DND-41 (cell line): Measurements from ENCODE around the gene GPR68.

ENCODE experiments used
- ATAC-seq: fragments of 200-7000 bp; cut with Tn5 transposase; 3 replicates; pipeline ENCODE4 v1.9.1; 2021; ENCODE audit warnings: low read depth; ENCODE audit not compliant: insufficient read depth
- DNase-seq: peaks from one replicate; pipeline ENCODE4 v3.0.0-alpha.2; 2020
- H2AFZ ChIP-seq: 2 replicates; pipeline ENCODE4 v1.6.0; 2012; ENCODE audit warnings: low read depth, low read length
- H3K27ac ChIP-seq: 2 replicates; pipeline ENCODE4 v1.5.1; 2012; ENCODE audit warnings: low read length, inconsistent platforms
- H3K27me3 ChIP-seq: fragments of 200-600 bp; sonication (generic); 2 replicates; pipeline ENCODE4 v1.6.0; 2012; ENCODE audit warnings: low read length, mild to moderate bottlenecking, inconsistent platforms; ENCODE audit not compliant: insufficient read depth, poor library complexity
- H3K36me3 ChIP-seq: 2 replicates; pipeline ENCODE4 v1.5.1; 2012; ENCODE audit warnings: low read length, inconsistent platforms; ENCODE audit not compliant: insufficient read depth
- H3K4me1 ChIP-seq: 2 replicates; pipeline ENCODE4 v1.5.1; 2012; ENCODE audit warnings: mild to moderate bottlenecking, low read length; ENCODE audit not compliant: insufficient read depth
- H3K4me2 ChIP-seq: 2 replicates; pipeline ENCODE4 v1.6.0; 2012; ENCODE audit warnings: mild to moderate bottlenecking, moderate library complexity, low read length, inconsistent platforms; ENCODE audit not compliant: insufficient read depth
- H3K4me3 ChIP-seq, 2 experiments: fragments of 200-600 bp in 1 of 2; shearing (Covaris generic) in 1 of 2; 2 replicates each; pipeline ENCODE4 v1.5.1; 2012 to 2016; ENCODE audit warnings: inconsistent platforms in 2 of 2, low read length in 2 of 2, mild to moderate bottlenecking in 2 of 2, low read depth in 1 of 2, moderate library complexity in 1 of 2
- H3K79me2 ChIP-seq: 2 replicates; pipeline ENCODE4 v1.6.0; 2012; ENCODE audit warnings: low read length, inconsistent platforms; ENCODE audit not compliant: insufficient read depth
- H3K9ac ChIP-seq: 2 replicates; pipeline ENCODE4 v1.6.0; 2012; ENCODE audit warnings: low read depth, mild to moderate bottlenecking, inconsistent platforms, low read length, moderate library complexity
- H3K9me3 ChIP-seq: 2 replicates; pipeline ENCODE4 v1.5.1; 2012; ENCODE audit warnings: low read length, moderate library complexity, mild to moderate bottlenecking, inconsistent platforms; ENCODE audit not compliant: insufficient read depth, severe bottlenecking
- H4K20me1 ChIP-seq: 2 replicates; pipeline ENCODE4 v1.6.0; 2012; ENCODE audit warnings: low read length; ENCODE audit not compliant: insufficient read depth
- EZH2 ChIP-seq: IDR thresholded peaks from 3 replicates; pipeline ENCODE4 v1.6.1; 2012; ENCODE audit warnings: borderline replicate concordance, low read depth, mild to moderate bottlenecking, moderate library complexity, low read length, inconsistent platforms; ENCODE audit not compliant: severe bottlenecking
- TF ChIP-seq, protein P1 (sequence below): IDR thresholded peaks from 2 replicates; pipeline ENCODE4 v1.5.1; 2012; ENCODE audit warnings: borderline replicate concordance, low read length, moderate library complexity, mild to moderate bottlenecking; ENCODE audit not compliant: poor library complexity, severe bottlenecking; ENCODE audit errors: extremely low read depth

GPR68 gene

DNA sequence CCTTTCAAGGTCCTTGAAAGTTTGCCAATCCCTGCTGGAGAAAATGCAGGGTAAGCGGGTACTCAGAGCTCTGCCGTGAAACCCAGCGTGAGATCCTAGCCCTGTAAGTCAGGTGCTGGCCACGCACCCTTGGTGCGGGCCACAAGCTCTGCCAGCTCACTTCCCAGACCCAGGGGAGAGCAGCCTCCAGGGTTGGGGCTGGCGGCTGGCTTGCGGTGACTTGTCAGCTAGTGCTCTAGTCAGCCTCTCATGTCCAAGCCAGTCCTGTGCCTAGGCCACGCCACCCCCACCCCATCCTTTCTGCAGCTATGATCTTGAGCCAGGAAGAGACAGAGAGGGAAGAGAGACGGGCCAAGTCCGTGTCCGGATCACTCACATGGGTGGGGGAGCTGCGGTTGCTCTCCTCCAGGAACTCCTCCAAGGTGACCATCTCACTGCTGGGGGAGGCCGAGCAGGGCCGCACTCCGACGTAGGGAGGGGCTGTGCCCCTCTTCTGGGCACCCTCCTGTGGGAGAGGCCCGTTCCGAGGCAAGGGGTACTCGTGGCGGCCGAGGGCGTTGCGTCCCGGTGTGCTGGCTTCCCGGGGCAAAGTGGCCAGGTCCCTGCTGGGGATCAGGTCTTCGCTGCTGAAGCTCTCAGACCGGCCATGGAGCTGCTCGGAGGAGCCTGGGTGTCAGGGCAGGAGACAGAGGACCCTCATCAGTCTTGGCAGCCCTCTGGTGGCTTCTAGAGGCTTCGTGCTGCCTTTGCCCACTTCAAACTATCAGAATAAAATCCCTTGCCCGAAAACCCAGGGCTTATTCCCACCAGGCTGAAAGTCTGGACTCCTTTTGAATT, 33.3 kb upstream of the GPR68 start:
- Histone ChIP-seq H3K27me3 (no peaks in the 10 kb centered on the region), H3K4me2 (no peak overlapping the region), H3K4me3 (no peak overlapping the region), H3K79me2 (no peaks in the 10 kb centered on the region), H3K9ac (no peak overlapping the region), H3K9me3 (no peaks in the 10 kb centered on the region), H2AFZ (no peak overlapping the region), H3K36me3 (peaks cover 95% of the 10 kb centered on the region), H3K27ac (no peak overlapping the region), H4K20me1 (no peaks in the 10 kb centered on the region), H3K4me1 (peaks cover 4% of the 10 kb centered on the region)
- no peak for DNase-seq
- no peak for TF ChIP-seq EZH2
- TF ChIP-seq, protein P1, sequence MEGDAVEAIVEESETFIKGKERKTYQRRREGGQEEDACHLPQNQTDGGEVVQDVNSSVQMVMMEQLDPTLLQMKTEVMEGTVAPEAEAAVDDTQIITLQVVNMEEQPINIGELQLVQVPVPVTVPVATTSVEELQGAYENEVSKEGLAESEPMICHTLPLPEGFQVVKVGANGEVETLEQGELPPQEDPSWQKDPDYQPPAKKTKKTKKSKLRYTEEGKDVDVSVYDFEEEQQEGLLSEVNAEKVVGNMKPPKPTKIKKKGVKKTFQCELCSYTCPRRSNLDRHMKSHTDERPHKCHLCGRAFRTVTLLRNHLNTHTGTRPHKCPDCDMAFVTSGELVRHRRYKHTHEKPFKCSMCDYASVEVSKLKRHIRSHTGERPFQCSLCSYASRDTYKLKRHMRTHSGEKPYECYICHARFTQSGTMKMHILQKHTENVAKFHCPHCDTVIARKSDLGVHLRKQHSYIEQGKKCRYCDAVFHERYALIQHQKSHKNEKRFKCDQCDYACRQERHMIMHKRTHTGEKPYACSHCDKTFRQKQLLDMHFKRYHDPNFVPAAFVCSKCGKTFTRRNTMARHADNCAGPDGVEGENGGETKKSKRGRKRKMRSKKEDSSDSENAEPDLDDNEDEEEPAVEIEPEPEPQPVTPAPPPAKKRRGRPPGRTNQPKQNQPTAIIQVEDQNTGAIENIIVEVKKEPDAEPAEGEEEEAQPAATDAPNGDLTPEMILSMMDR, result no peak
- ATAC-seq, result no peak

DNA sequence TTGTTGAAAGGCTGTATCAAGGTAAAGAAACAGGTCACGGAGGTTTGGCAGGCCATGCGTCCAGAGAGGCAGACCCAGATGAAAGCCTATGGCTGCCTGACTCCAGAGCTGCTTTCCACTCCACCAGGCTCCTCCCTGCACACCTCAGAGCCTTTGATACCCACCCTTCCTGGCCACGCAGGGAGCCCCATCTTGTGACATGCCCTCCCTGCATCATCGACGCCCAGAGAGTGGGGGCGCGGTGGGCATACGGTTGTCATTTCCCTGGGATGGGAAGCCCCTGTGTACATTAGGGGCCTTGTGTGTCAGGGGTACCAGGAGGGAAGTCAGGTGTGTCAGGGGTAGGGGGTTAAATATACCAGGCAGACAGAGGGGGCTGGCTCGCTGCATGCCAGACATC, 30.3 kb upstream of the GPR68 start:
- TF ChIP-seq, protein P1, result no peak
- no peak for TF ChIP-seq EZH2
- Histone ChIP-seq H3K4me2 (no peak overlapping the region), H3K27ac (no peak overlapping the region), H3K36me3 (peaks cover 85% of the 10 kb centered on the region), H3K9me3 (no peaks in the 10 kb centered on the region), H3K27me3 (no peaks in the 10 kb centered on the region), H3K4me3 (no peak overlapping the region), H2AFZ (no peak overlapping the region), H3K9ac (no peak overlapping the region), H3K4me1 (no peaks in the 10 kb centered on the region), H3K79me2 (no peaks in the 10 kb centered on the region), H4K20me1 (no peaks in the 10 kb centered on the region)
- ATAC-seq (no peak), DNase-seq (no peak)

DNA sequence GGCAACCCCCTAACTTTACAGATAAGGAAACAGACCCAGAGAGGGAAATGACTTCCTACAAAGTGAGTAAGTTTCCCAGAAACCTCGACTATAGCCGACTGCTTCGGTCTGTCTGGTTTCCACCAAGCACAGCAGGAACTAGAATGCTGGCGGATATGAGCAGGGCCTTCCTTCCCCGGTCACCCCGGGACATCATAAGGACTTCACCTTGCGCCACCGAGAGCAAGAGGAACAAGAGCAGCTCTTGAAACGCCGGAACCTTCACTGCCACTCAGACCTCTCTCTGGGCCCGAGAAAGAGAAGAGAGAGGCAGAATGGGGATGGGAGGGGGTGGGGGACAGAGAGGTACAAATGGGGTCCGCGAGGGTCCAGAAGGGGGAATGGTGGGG, 29.4 kb upstream of the GPR68 start:
- H3K36me3 ChIP-seq, result peaks cover 76% of the 10 kb centered on the region
- no peak overlapping the region for H3K9ac ChIP-seq
- TF ChIP-seq, protein P1, result no peak
- TF ChIP-seq EZH2, result no peak
- no peak overlapping the region for H3K4me3 ChIP-seq
- ATAC-seq (no peak), DNase-seq (no peak)
- H3K9me3 ChIP-seq, result no peaks in the 10 kb centered on the region
- no peaks in the 10 kb centered on the region for H3K27me3 ChIP-seq
- H3K79me2 ChIP-seq, result no peaks in the 10 kb centered on the region
- no peak overlapping the region for H2AFZ ChIP-seq
- no peaks in the 10 kb centered on the region for H4K20me1 ChIP-seq
- H3K4me1 ChIP-seq, result no peaks in the 10 kb centered on the region
- no peak overlapping the region for H3K4me2 ChIP-seq
- H3K27ac ChIP-seq, result no peak overlapping the region
